ENCODE data around the gene RALGAPA1. TPM values are rescaled to one million over a fixed set of nuclear protein-coding genes. Genes with fewer than 3 reads are reported as not detected.
A peak's percentile ranks its signal among the peaks of the same experiment; 100 is the strongest.
"Not testable (repeated sequence)": the region's sequence is repeated elsewhere in the genome, so short reads cannot be mapped to it uniquely, and the experiment has no call there.

RALGAPA1 gene
- total RNA-seq, 6 experiments from 2014 or later = 16.2 to 23.3 (median 19.7) TPM

DNA sequence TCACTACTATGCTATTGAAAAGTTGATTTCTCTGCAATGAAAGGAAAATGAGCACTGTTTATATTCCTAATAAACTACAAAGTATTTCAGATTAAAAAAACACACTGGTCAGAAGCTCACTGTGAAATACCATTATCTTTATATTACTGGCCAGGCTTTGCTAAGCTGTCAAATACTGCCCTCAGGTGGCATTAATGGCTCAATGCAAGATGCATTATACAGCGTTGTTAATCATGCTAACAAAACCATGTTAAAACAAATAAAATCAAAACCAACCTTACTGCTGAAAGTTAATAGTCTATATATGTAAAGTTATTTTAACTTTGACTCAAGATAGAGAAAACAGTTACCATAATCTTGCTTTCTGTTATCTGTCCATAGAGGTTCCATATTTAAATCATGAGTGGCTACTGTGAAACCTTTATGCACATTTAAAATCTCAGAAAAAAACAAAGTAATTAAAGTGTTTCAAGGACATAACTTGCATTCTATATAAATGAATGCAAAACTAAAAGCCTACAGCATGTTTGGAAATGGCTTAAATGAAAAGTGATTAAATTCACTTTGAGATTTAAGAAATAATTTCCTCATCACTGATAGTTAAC lies 121.7 kb downstream of the RALGAPA1 start:
- no peak for DNase-seq
- intact Hi-C loops (cut with DNase I) = no loop called here
- 0% methylated on average over 1 of the region's 1 CpG for WGBS (ENCODE audit: insufficient coverage, low coverage, low lambda C conversion rate, missing lambda C conversion rate)

DNA sequence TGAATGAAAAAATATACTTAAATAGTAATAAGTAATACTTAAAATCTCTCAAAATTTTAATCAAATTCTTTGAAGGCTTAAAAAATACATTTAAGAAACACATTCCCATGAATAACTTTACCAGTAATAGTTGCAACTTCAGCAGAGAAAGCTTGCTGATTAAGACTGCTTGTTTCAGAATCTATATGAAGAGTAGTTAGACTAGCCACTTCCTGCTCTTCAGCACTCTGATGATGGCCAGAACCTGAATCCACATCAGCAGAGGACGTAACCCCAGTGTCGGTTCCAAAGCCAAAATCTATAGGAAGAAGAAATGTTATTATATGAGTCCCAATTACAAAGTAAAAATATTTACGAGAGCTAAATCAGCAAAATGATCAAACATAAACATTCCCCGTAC lies 125.4 kb downstream of the RALGAPA1 start:
- ATAC-seq; DNase-seq; H3K4me3 ChIP-seq; intact Hi-C loops (cut with DNase I); H3K27me3 ChIP-seq; H3K9me3 ChIP-seq; H3K27ac ChIP-seq; H3K4me1 ChIP-seq: not testable (repeated sequence)
- peaks cover 0 to 17% (median 2%) of the 10 kb centered on the region in 4 donors for H3K36me3 ChIP-seq
- 90% methylated on average over 4 of the region's 4 CpGs for WGBS (ENCODE audit: insufficient coverage, low coverage, low lambda C conversion rate, missing lambda C conversion rate)

More for the DNA sequence above, 121.7 kb downstream of the RALGAPA1 start:
- Histone ChIP-seq H3K9me3 (no peaks in the 10 kb centered on the region), H3K36me3 (peaks cover 0 to 25% (median 6%) of the 10 kb centered on the region in 4 donors), H3K27ac (no peak overlapping the region), H3K4me3 (no peak overlapping the region), H3K27me3 (no peaks in the 10 kb centered on the region), H3K4me1 (no peaks in the 10 kb centered on the region)
- TF ChIP-seq, protein P1, sequence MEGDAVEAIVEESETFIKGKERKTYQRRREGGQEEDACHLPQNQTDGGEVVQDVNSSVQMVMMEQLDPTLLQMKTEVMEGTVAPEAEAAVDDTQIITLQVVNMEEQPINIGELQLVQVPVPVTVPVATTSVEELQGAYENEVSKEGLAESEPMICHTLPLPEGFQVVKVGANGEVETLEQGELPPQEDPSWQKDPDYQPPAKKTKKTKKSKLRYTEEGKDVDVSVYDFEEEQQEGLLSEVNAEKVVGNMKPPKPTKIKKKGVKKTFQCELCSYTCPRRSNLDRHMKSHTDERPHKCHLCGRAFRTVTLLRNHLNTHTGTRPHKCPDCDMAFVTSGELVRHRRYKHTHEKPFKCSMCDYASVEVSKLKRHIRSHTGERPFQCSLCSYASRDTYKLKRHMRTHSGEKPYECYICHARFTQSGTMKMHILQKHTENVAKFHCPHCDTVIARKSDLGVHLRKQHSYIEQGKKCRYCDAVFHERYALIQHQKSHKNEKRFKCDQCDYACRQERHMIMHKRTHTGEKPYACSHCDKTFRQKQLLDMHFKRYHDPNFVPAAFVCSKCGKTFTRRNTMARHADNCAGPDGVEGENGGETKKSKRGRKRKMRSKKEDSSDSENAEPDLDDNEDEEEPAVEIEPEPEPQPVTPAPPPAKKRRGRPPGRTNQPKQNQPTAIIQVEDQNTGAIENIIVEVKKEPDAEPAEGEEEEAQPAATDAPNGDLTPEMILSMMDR (IDR thresholded peaks at IDR 0.05) = peak; percentile 61 to 87 (median 84)
- no peak for TF ChIP-seq POLR2A (IDR thresholded peaks at IDR 0.05)
- peak; percentile 82 to 89 (median 86) for ATAC-seq

DNA sequence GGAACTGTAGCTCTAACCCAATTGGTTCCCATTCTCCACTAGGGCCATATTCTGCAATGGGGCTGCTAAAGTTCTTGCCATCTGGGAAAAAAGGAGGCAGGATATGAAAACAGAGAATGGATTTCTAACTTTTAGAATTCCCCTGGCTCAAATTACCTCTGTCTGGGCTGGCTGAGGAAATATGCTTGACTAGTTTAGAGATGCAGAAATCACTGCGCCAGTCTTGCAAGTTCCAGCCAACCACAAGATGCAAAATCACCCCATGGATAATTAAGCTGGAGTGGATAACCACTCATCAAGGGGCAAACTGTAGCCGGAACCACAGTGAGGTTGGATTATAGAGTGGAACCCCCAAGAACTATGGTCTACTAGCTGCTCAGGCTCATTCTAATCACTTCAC lies 126.3 kb downstream of the RALGAPA1 start:
- DNase-seq (no peak), ATAC-seq (no peak)
- intact Hi-C loops (cut with DNase I) = no loop called here
- Histone ChIP-seq H3K4me3 (no peak overlapping the region), H3K27me3 (no peaks in the 10 kb centered on the region), H3K27ac (no peak overlapping the region), H3K4me1 (no peaks in the 10 kb centered on the region), H3K9me3 (no peaks in the 10 kb centered on the region), H3K36me3 (peaks cover 0 to 12% (median 1%) of the 10 kb centered on the region in 4 donors)
- TF ChIP-seq POLR2A (IDR thresholded peaks at IDR 0.05) = no peak
- TF ChIP-seq, protein P1 (IDR thresholded peaks at IDR 0.05) = no peak
- 100% methylated on average over 1 of the region's 2 CpGs for WGBS (ENCODE audit: insufficient coverage, low coverage, low lambda C conversion rate, missing lambda C conversion rate)

DNA sequence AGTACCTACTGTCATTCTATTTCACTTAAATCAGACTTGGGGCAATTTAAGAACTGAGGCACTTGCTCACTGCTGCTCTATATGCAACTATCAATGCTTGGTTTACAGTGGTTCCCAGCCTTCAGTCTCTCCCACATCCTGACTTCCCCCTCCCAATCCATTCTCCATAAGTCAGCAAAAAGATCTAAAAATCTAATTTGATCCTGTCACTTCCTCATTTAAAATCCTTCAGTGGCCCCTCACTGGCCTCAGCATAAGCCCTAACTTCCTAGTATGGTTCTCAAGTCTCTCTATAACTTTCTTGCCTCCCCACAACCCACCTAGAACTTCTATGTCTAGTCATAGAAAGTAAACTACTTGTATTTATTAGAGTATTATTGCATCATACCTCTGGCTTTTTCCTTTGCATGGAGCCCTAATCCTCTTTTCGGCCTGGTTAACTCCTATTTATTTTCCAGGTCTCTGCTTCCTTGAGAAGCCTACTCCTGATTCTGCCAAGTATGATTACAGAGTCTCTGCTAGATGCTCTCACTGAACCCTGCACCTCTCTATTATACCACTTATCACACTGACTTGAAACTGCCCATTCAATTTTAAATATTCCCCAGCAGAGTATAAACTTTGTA lies 130.6 kb downstream of the RALGAPA1 start:
- Histone ChIP-seq H3K27ac (no peak overlapping the region), H3K27me3 (no peaks in the 10 kb centered on the region), H3K9me3 (no peaks in the 10 kb centered on the region), H3K36me3 (peaks cover 0 to 29% (median 8%) of the 10 kb centered on the region in 4 donors), H3K4me3 (no peak overlapping the region), H3K4me1 (no peaks in the 10 kb centered on the region)
- no peak for TF ChIP-seq POLR2A (IDR thresholded peaks at IDR 0.05)
- TF ChIP-seq, protein P1 (IDR thresholded peaks at IDR 0.05) = no peak
- no peak for DNase-seq
- ATAC-seq = no peak
- intact Hi-C loops (cut with DNase I) = no loop called here
- WGBS (ENCODE audit: insufficient coverage, low coverage, low lambda C conversion rate, missing lambda C conversion rate) = 89% methylated on average over 1 of the region's 1 CpG

DNA sequence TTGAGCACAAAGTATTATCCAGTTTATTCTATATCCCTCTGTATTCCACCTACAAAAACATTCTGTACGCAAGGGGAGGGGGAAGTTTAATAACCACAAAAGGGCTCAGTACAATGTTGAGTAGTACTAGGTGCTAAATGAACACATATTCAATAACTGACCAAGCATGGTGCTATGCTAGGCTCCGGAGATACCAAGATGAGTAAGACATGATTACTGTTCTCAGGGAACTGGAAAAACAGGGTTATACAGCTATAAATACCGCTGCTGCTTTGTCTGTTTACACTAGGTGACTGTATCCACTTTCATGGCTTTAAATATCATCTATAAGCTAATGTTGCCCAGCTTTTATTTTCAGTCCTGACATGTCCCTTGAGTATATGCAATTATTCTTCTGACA lies 139.3 kb downstream of the RALGAPA1 start:
- Histone ChIP-seq H3K9me3 (no peaks in the 10 kb centered on the region), H3K4me1 (no peaks in the 10 kb centered on the region), H3K36me3 (peaks cover 0 to 9% (median 5%) of the 10 kb centered on the region in 4 donors), H3K4me3 (no peak overlapping the region), H3K27me3 (no peaks in the 10 kb centered on the region), H3K27ac (no peak overlapping the region)
- ATAC-seq = no peak
- 72% methylated on average over 2 of the region's 3 CpGs for WGBS (ENCODE audit: insufficient coverage, low coverage, low lambda C conversion rate, missing lambda C conversion rate)
- no peak for TF ChIP-seq POLR2A (IDR thresholded peaks at IDR 0.05)
- TF ChIP-seq, protein P1 (IDR thresholded peaks at IDR 0.05) = no peak
- DNase-seq = no peak
- intact Hi-C loops (cut with DNase I) = no loop called here

All from right lobe of liver (tissue), 6 donors.